Measurements from ENCODE around the gene CDK14. TPM values are rescaled to one million over a fixed set of nuclear protein-coding genes. Genes with fewer than 3 reads are reported as not detected.

Gene CDK14
- total RNA-seq, 1 donor from 2014 or later = 1.6 TPM

GRCh38 chr7:90582164-90582563 lies 14.0 kb upstream of the CDK14 start:
- Mint-ChIP-seq H3K4me1 (ENCODE audit: low read depth) (no peaks in the 10 kb centered on the region), H3K9me3 (no peaks in the 10 kb centered on the region), H3K4me3 (no peak overlapping the region), H3K27me3 (ENCODE audit: insufficient read depth) (no peaks in the 10 kb centered on the region), H3K36me3 (ENCODE audit: low read depth) (no peaks in the 10 kb centered on the region), H3K27ac (no peak overlapping the region)
- DNase-seq (ENCODE audit: low spot score) = no peak
- intact Hi-C loops (cut with micrococcal nuclease) = no loop called here

GRCh38 chr7:90584378-90584777 lies 11.7 kb upstream of the CDK14 start:
- Mint-ChIP-seq H3K27ac (no peak overlapping the region), H3K4me3 (no peak overlapping the region), H3K36me3 (ENCODE audit: low read depth) (no peaks in the 10 kb centered on the region), H3K4me1 (ENCODE audit: low read depth) (no peaks in the 10 kb centered on the region), H3K27me3 (ENCODE audit: insufficient read depth) (no peaks in the 10 kb centered on the region), H3K9me3 (no peaks in the 10 kb centered on the region)
- intact Hi-C loops (cut with micrococcal nuclease) = no loop called here
- DNase-seq (ENCODE audit: low spot score) = no peak

- Mint-ChIP-seq H3K27me3 (ENCODE audit: insufficient read depth) (no peaks in the 10 kb centered on the region), H3K4me3 (no peak overlapping the region), H3K27ac (no peak overlapping the region), H3K4me1 (ENCODE audit: low read depth) (no peaks in the 10 kb centered on the region), H3K36me3 (ENCODE audit: low read depth) (no peaks in the 10 kb centered on the region), H3K9me3 (no peaks in the 10 kb centered on the region)
- intact Hi-C loops (cut with micrococcal nuclease) = no loop called here
- DNase-seq (ENCODE audit: low spot score) = no peak
Observed at GRCh38 chr7:90586091-90586490, 10.0 kb upstream of the CDK14 start.

- Mint-ChIP-seq H3K27ac (no peak overlapping the region), H3K9me3 (no peaks in the 10 kb centered on the region), H3K4me1 (ENCODE audit: low read depth) (no peaks in the 10 kb centered on the region), H3K27me3 (ENCODE audit: insufficient read depth) (peaks cover 3% of the 10 kb centered on the region), H3K36me3 (ENCODE audit: low read depth) (no peaks in the 10 kb centered on the region), H3K4me3 (no peak overlapping the region)
- no peak for DNase-seq (ENCODE audit: low spot score)
- intact Hi-C loops (cut with micrococcal nuclease) = no loop called here
Observed at GRCh38 chr7:90587766-90588165, 8.4 kb upstream of the CDK14 start.

- no peak for DNase-seq (ENCODE audit: low spot score)
- Mint-ChIP-seq H3K36me3 (ENCODE audit: low read depth) (no peaks in the 10 kb centered on the region), H3K27ac (no peak overlapping the region), H3K9me3 (no peaks in the 10 kb centered on the region), H3K4me3 (no peak overlapping the region), H3K27me3 (ENCODE audit: insufficient read depth) (peaks cover 29% of the 10 kb centered on the region), H3K4me1 (ENCODE audit: low read depth) (peaks cover 12% of the 10 kb centered on the region)
- intact Hi-C loops (cut with micrococcal nuclease) = no loop called here
Observed at GRCh38 chr7:90592033-90592432, 4.1 kb upstream of the CDK14 start.

- Mint-ChIP-seq H3K4me1 (ENCODE audit: low read depth) (peaks cover 16% of the 10 kb centered on the region), H3K36me3 (ENCODE audit: low read depth) (no peaks in the 10 kb centered on the region), H3K9me3 (no peaks in the 10 kb centered on the region), H3K27me3 (ENCODE audit: insufficient read depth) (peaks cover 40% of the 10 kb centered on the region), H3K27ac (no peak overlapping the region), H3K4me3 (no peak overlapping the region)
- intact Hi-C loops (cut with micrococcal nuclease) = no loop called here
- no peak for DNase-seq (ENCODE audit: low spot score)
Observed at GRCh38 chr7:90593205-90593604, 2.9 kb upstream of the CDK14 start.

GRCh38 chr7:90594751-90595317 lies 1.3 kb upstream of the CDK14 start:
- peak overlapping the region; percentile 70 for H3K4me3 Mint-ChIP-seq
- no peak overlapping the region for H3K27ac Mint-ChIP-seq
- peaks cover 16% of the 10 kb centered on the region for H3K4me1 Mint-ChIP-seq (ENCODE audit: low read depth)
- H3K27me3 Mint-ChIP-seq (ENCODE audit: insufficient read depth) = peaks cover 51% of the 10 kb centered on the region
- intact Hi-C loops (cut with micrococcal nuclease) = no loop called here
- no peaks in the 10 kb centered on the region for H3K36me3 Mint-ChIP-seq (ENCODE audit: low read depth)
- DNase-seq (ENCODE audit: low spot score) = no peak
- no peaks in the 10 kb centered on the region for H3K9me3 Mint-ChIP-seq

- H3K36me3 Mint-ChIP-seq (ENCODE audit: low read depth) = no peaks in the 10 kb centered on the region
- peaks cover 16% of the 10 kb centered on the region for H3K4me1 Mint-ChIP-seq (ENCODE audit: low read depth)
- peaks cover 56% of the 10 kb centered on the region for H3K27me3 Mint-ChIP-seq (ENCODE audit: insufficient read depth)
- intact Hi-C loops (cut with micrococcal nuclease) = no loop called here
- H3K27ac Mint-ChIP-seq = no peak overlapping the region
- no peak for DNase-seq (ENCODE audit: low spot score)
- no peaks in the 10 kb centered on the region for H3K9me3 Mint-ChIP-seq
- peak overlapping the region; percentile 70 for H3K4me3 Mint-ChIP-seq
Observed at GRCh38 chr7:90595342-90595800, 750 bp upstream of the CDK14 start.

- Mint-ChIP-seq H3K4me3 (peak overlapping the region; percentile 83), H3K27me3 (ENCODE audit: insufficient read depth) (peaks cover 66% of the 10 kb centered on the region), H3K9me3 (no peaks in the 10 kb centered on the region), H3K36me3 (ENCODE audit: low read depth) (no peaks in the 10 kb centered on the region), H3K4me1 (ENCODE audit: low read depth) (peaks cover 16% of the 10 kb centered on the region), H3K27ac (no peak overlapping the region)
- DNase-seq (ENCODE audit: low spot score) = no peak
- intact Hi-C loops (cut with micrococcal nuclease) = loop anchor here (1.0 kb wide), 1 partner anchor 16 kb away; no protein-coding TSS in a partner anchor
Observed at GRCh38 chr7:90596671-90597562, 796 bp downstream of the CDK14 start.

GRCh38 chr7:90597563-90598253 lies 1.6 kb downstream of the CDK14 start:
- H3K27me3 Mint-ChIP-seq (ENCODE audit: insufficient read depth) = peaks cover 67% of the 10 kb centered on the region
- intact Hi-C loops (cut with micrococcal nuclease) = loop anchor here (1.0 kb wide), 1 partner anchor 16 kb away; no protein-coding TSS in a partner anchor
- H3K4me1 Mint-ChIP-seq (ENCODE audit: low read depth) = peaks cover 16% of the 10 kb centered on the region
- no peak for DNase-seq (ENCODE audit: low spot score)
- no peak overlapping the region for H3K27ac Mint-ChIP-seq
- no peaks in the 10 kb centered on the region for H3K36me3 Mint-ChIP-seq (ENCODE audit: low read depth)
- peak overlapping the region; percentile 66 for H3K4me3 Mint-ChIP-seq
- H3K9me3 Mint-ChIP-seq = no peaks in the 10 kb centered on the region

GRCh38 chr7:90599038-90599437 lies 2.9 kb downstream of the CDK14 start:
- DNase-seq (ENCODE audit: low spot score) = no peak
- no peaks in the 10 kb centered on the region for H3K36me3 Mint-ChIP-seq (ENCODE audit: low read depth)
- H3K27me3 Mint-ChIP-seq (ENCODE audit: insufficient read depth) = peaks cover 65% of the 10 kb centered on the region
- H3K27ac Mint-ChIP-seq = no peak overlapping the region
- H3K4me1 Mint-ChIP-seq (ENCODE audit: low read depth) = peaks cover 16% of the 10 kb centered on the region
- no peak overlapping the region for H3K4me3 Mint-ChIP-seq
- no peaks in the 10 kb centered on the region for H3K9me3 Mint-ChIP-seq
- intact Hi-C loops (cut with micrococcal nuclease) = no loop called here

- H3K4me1 Mint-ChIP-seq (ENCODE audit: low read depth) = peaks cover 11% of the 10 kb centered on the region
- peaks cover 55% of the 10 kb centered on the region for H3K27me3 Mint-ChIP-seq (ENCODE audit: insufficient read depth)
- intact Hi-C loops (cut with micrococcal nuclease) = no loop called here
- DNase-seq (ENCODE audit: low spot score) = no peak
- H3K4me3 Mint-ChIP-seq = no peak overlapping the region
- no peaks in the 10 kb centered on the region for H3K9me3 Mint-ChIP-seq
- H3K27ac Mint-ChIP-seq = no peak overlapping the region
- H3K36me3 Mint-ChIP-seq (ENCODE audit: low read depth) = no peaks in the 10 kb centered on the region
Observed at GRCh38 chr7:90599892-90600555, 3.9 kb downstream of the CDK14 start.

Measured in activated T-helper 1 cell treated with anti-CD3 and anti-CD28 coated beads, Interleukin-12 subunit alpha, Interleukin-12 subunit beta, Interleukin-2, Interleukin-4 antibody, amounts not matched to agents 30 ng/mL and 10 ng/mL and 1 ng/mL, durations not matched to agents 14 hours and 24 hours and 36 hours (primary cell).